H1 (cell line): ENCODE data around the gene B3GLCT. TPM values are rescaled to one million over a fixed set of nuclear protein-coding genes. Genes with fewer than 3 reads are reported as not detected.

ENCODE experiments used
- CTCF ChIA-PET: fragments of 300-600 bp; sonication (Branson Sonifier 250); formaldehyde crosslinking; loops from one replicate; lab custom pipeline; 2021; ENCODE audit not compliant: partially characterized antibody; lab: Charles Lee
- POLR2A ChIA-PET: fragments of 300-600 bp; sonication (Branson Sonifier 250); formaldehyde crosslinking; loops from one replicate; lab custom pipeline; 2021; ENCODE audit warnings: inconsistent platforms; ENCODE audit not compliant: partially characterized antibody; lab: Charles Lee
- DNase-seq, 2 experiments: peaks; one replicate each; pipeline versions ENCODE4 v3.0.0 to v3.0.0-alpha.2; 2010 to 2022; ENCODE audit warnings: low spot score in 2 of 2, low read depth in 1 of 2, mixed read lengths in 1 of 2
- FAIRE-seq: peaks from 2 replicates; lab custom pipeline; 2011; peaks lifted over from hg19 to GRCh38; lab: Jason Lieb, UNC
- H2AFZ ChIP-seq: 2 replicates; pipeline ENCODE4 v1.8.1; 2012; ENCODE audit warnings: low read length, inconsistent platforms
- H2AK5ac ChIP-seq: 2 replicates; pipeline ENCODE4 v1.6.1; 2013; ENCODE audit warnings: low read depth, low read length
- H2BK120ac ChIP-seq: replicated peaks from 2 replicates; pipeline ENCODE3; 2013; ENCODE audit warnings: low read depth, low read length, inconsistent platforms
- H2BK12ac ChIP-seq: 2 replicates; pipeline ENCODE4 v1.6.1; 2013; ENCODE audit warnings: low read depth, low read length
- H2BK15ac ChIP-seq: 2 replicates; pipeline ENCODE4 v1.6.1; 2013; ENCODE audit warnings: low read length
- H2BK20ac ChIP-seq: 2 replicates; pipeline ENCODE4 v1.6.1; 2013; ENCODE audit warnings: low read length
- H2BK5ac ChIP-seq: 2 replicates; pipeline ENCODE4 v1.6.1; 2013; ENCODE audit warnings: low read depth, low read length
- H3K14ac ChIP-seq: 2 replicates; pipeline ENCODE4 v1.6.1; 2013; ENCODE audit warnings: inconsistent platforms; ENCODE audit not compliant: insufficient read length
- H3K18ac ChIP-seq: 2 replicates; pipeline ENCODE4 v1.6.1; 2013; ENCODE audit warnings: low read length; ENCODE audit errors: extremely low read depth
- H3K23ac ChIP-seq: 2 replicates; pipeline ENCODE4 v1.6.1; 2013; ENCODE audit warnings: inconsistent platforms; ENCODE audit not compliant: insufficient read length
- H3K23me2 ChIP-seq: 2 replicates; pipeline ENCODE4 v1.6.1; 2013; ENCODE audit warnings: low read depth, low read length
- H3K27ac ChIP-seq: 2 replicates; pipeline ENCODE4 v1.6.1; 2011; ENCODE audit warnings: low read depth, low read length, inconsistent platforms
- H3K27me3 ChIP-seq, 4 experiments: replicated peaks in 1 of 4; 1 replicate in 1 of 4; 2 replicates in 3 of 4; pipeline versions ENCODE4 v1.6.1 to v1.8.1; 2011 to 2013; ENCODE audit warnings: low read length in 3 of 4, mild to moderate bottlenecking in 3 of 4, inconsistent platforms in 2 of 4, mixed read lengths in 2 of 4, moderate library complexity in 1 of 4; ENCODE audit not compliant: control insufficient read depth in 3 of 4, insufficient read depth in 3 of 4; ENCODE audit errors: extremely low read depth in 1 of 4
- H3K36me3 ChIP-seq, 4 experiments: 2 replicates each; pipeline versions ENCODE4 v1.6.1 to v1.8.1; 2011 to 2013; ENCODE audit warnings: mild to moderate bottlenecking in 4 of 4, low read length in 3 of 4, moderate library complexity in 2 of 4, control low read depth in 1 of 4, inconsistent platforms in 1 of 4; ENCODE audit not compliant: insufficient read depth in 4 of 4, control insufficient read depth in 2 of 4
- H3K4ac ChIP-seq: replicated peaks from 2 replicates; pipeline ENCODE3; 2013; ENCODE audit warnings: low read length, low read depth, mixed read lengths, inconsistent platforms; ENCODE audit not compliant: insufficient read length
- H3K4me1 ChIP-seq, 4 experiments: replicated peaks in 1 of 4; 1 replicate in 1 of 4; 2 replicates in 3 of 4; pipeline versions ENCODE4 v1.6.1 to v1.8.1; 2011 to 2013; ENCODE audit warnings: low read length in 3 of 4, inconsistent platforms in 2 of 4, mixed read lengths in 1 of 4; ENCODE audit not compliant: insufficient read depth in 4 of 4, control insufficient read depth in 3 of 4
- H3K4me2 ChIP-seq, 2 experiments: 2 replicates each; pipeline versions ENCODE4 v1.6.1 to v1.8.1; 2011 to 2013; ENCODE audit warnings: low read depth in 2 of 2, low read length in 2 of 2, control low read depth in 1 of 2, inconsistent platforms in 1 of 2, mild to moderate bottlenecking in 1 of 2; ENCODE audit not compliant: insufficient read depth in 1 of 2
- H3K4me3 ChIP-seq, 4 experiments: fragments of 200-600, 300-600 bp in 1 of 4; sonication (generic), shearing (Covaris generic), sonication (Bioruptor Twin) in 1 of 4; 2 replicates each; pipeline versions ENCODE4 v1.5.1 to v1.8.1; 2011 to 2016; ENCODE audit warnings: low read length in 4 of 4, low read depth in 3 of 4, control low read depth in 2 of 4, inconsistent platforms in 2 of 4, mild to moderate bottlenecking in 2 of 4, mixed read lengths in 1 of 4, moderate library complexity in 1 of 4; ENCODE audit not compliant: insufficient read depth in 2 of 4; ENCODE audit errors: extremely low read depth in 1 of 4
- H3K56ac ChIP-seq: replicated peaks from 2 replicates; pipeline ENCODE3; 2013; ENCODE audit warnings: low read depth, mild to moderate bottlenecking, mixed read lengths, low read length, inconsistent platforms; ENCODE audit not compliant: insufficient read length
- H3K79me1 ChIP-seq: 2 replicates; pipeline ENCODE4 v1.6.1; 2013; ENCODE audit warnings: low read depth, low read length, control low read depth
- H3K79me2 ChIP-seq, 2 experiments: 2 replicates each; pipeline versions ENCODE4 v1.6.1 to v1.8.1; 2012 to 2013; ENCODE audit warnings: low read length in 2 of 2, mild to moderate bottlenecking in 2 of 2, inconsistent platforms in 1 of 2; ENCODE audit not compliant: insufficient read depth in 2 of 2, control insufficient read depth in 1 of 2
- H3K9ac ChIP-seq, 4 experiments: replicated peaks in 1 of 4; 1 replicate in 1 of 4; 2 replicates in 3 of 4; pipeline versions ENCODE4 v1.6.1 to v1.8.1; 2011 to 2013; ENCODE audit warnings: low read depth in 3 of 4, low read length in 3 of 4, control low read depth in 2 of 4, mild to moderate bottlenecking in 2 of 4, moderate library complexity in 2 of 4, inconsistent platforms in 1 of 4; ENCODE audit errors: extremely low read depth in 1 of 4
- H3K9me3 ChIP-seq, 2 experiments: 2 replicates each; pipeline versions ENCODE4 v1.6.1 to v1.8.1; 2012 to 2013; ENCODE audit warnings: mild to moderate bottlenecking in 2 of 2, moderate library complexity in 2 of 2, control low read depth in 1 of 2, inconsistent platforms in 1 of 2, low read depth in 1 of 2, low read length in 1 of 2, mixed read lengths in 1 of 2; ENCODE audit not compliant: insufficient read depth in 2 of 2
- H4K20me1 ChIP-seq, 2 experiments: replicated peaks in 1 of 2; 2 replicates each; pipeline versions ENCODE3 to v1.8.1; 2011 to 2013; ENCODE audit warnings: inconsistent platforms in 2 of 2, low read length in 2 of 2, mild to moderate bottlenecking in 1 of 2; ENCODE audit not compliant: insufficient read depth in 2 of 2, control insufficient read depth in 1 of 2
- H4K5ac ChIP-seq: 2 replicates; pipeline ENCODE4 v1.6.1; 2013; ENCODE audit warnings: low read length, low read depth, mixed read lengths, inconsistent platforms; ENCODE audit not compliant: insufficient read length
- H4K8ac ChIP-seq: 2 replicates; pipeline ENCODE4 v1.8.0; 2013; ENCODE audit warnings: mild to moderate bottlenecking, moderate library complexity, low read length, inconsistent platforms; ENCODE audit not compliant: insufficient read depth; ENCODE audit errors: extremely low read depth
- H4K91ac ChIP-seq: replicated peaks from 2 replicates; pipeline ENCODE3; 2013; ENCODE audit warnings: low read length, mixed read lengths, inconsistent platforms; ENCODE audit not compliant: insufficient read length
- ASH2L ChIP-seq: fragments of 200-600, 300-600 bp; sonication (generic); IDR thresholded peaks from one replicate; pipeline ENCODE4 v1.7.1; 2017; ENCODE audit warnings: low read length
- FOSL1 ChIP-seq: IDR thresholded peaks from 2 replicates; pipeline ENCODE4 v1.6.1; 2011; ENCODE audit warnings: mild to moderate bottlenecking, low read depth, low read length, moderate library complexity; ENCODE audit not compliant: insufficient read depth
- RAD21 ChIP-seq, 2 experiments: IDR thresholded peaks in 1 of 2; conservative IDR thresholded peaks in 1 of 2; 2 replicates each; pipeline ENCODE4 v1.6.1; 2011; ENCODE audit warnings: low read depth in 2 of 2, low read length in 2 of 2, improper control_type of control experiment in 1 of 2, inconsistent platforms in 1 of 2, mild to moderate bottlenecking in 1 of 2, moderate library complexity in 1 of 2
- RNF2 ChIP-seq: fragments of 200-900, 300-1000 bp; sonication (generic); IDR thresholded peaks from 2 replicates; pipeline ENCODE4 v1.7.1; 2016; ENCODE audit warnings: borderline replicate concordance, low read depth, mild to moderate bottlenecking, antibody characterized with exemption, low read length; ENCODE audit not compliant: poor library complexity, severe bottlenecking; ENCODE audit errors: missing control alignments
- WGBS, 2 experiments: shearing (Covaris generic) in 1 of 2; methylation state at CpG; one replicate each; pipeline versions ENCODE4 v1.1.6 to v1.1.7; 2013 to 2015; ENCODE audit warnings: low lambda C conversion rate in 2 of 2, mixed read lengths in 2 of 2, inconsistent platforms in 1 of 2, low coverage in 1 of 2, missing lambda C conversion rate in 1 of 2; ENCODE audit not compliant: insufficient replicate concordance in 2 of 2, insufficient coverage in 1 of 2, insufficient read length in 1 of 2; ENCODE audit errors: extremely low coverage in 1 of 2, missing lambda C conversion rate in 1 of 2; 5-methylcytosine and 5-hydroxymethylcytosine counted together
- polyA plus RNA-seq, 7 experiments: library from polyadenylated mRNA; depleted of rRNA in 3 of 7; stranded (reverse) in 5 of 7; unstranded in 2 of 7; fragments of >200 nt in 5 of 7; fragments of 200-250 nt in 2 of 7; gene quantifications; 1 replicate in 5 of 7; 2 replicates in 1 of 7; 4 replicates in 1 of 7; pipeline versions ENCODE4 v1.2.1 to v1.2.3, GENCODE V29; 2011 to 2013; ENCODE audit warnings: missing spikeins in 2 of 7, mixed read lengths in 2 of 7
- total RNA-seq: library from RNA; stranded (reverse); fragmentation: NEBNext Ultra II Directional; extraction: Animal tissue kit (Norgen Biotek cat#: 25700); gene quantifications from 2 replicates; pipeline ENCODE4 v1.2.1, GENCODE V29; 2021
- TF ChIP-seq, protein P1 (sequence below), 3 experiments: IDR thresholded peaks; 1 replicate in 2 of 3; 2 replicates in 1 of 3; pipeline versions ENCODE4 v1.5.1 to v1.6.1; 2011; ENCODE audit warnings: low read length in 3 of 3, mild to moderate bottlenecking in 3 of 3, inconsistent platforms in 2 of 3, low read depth in 1 of 3, moderate library complexity in 1 of 3; ENCODE audit not compliant: insufficient read depth in 1 of 3; ENCODE audit errors: control extremely low read depth in 1 of 3

B3GLCT gene
- total and polyA plus RNA-seq, 2 of the 8 experiments (the other 6 are each of a cell fraction or from before 2014, with no cell fraction given): 1.5 to 4.1 TPM

DNA sequence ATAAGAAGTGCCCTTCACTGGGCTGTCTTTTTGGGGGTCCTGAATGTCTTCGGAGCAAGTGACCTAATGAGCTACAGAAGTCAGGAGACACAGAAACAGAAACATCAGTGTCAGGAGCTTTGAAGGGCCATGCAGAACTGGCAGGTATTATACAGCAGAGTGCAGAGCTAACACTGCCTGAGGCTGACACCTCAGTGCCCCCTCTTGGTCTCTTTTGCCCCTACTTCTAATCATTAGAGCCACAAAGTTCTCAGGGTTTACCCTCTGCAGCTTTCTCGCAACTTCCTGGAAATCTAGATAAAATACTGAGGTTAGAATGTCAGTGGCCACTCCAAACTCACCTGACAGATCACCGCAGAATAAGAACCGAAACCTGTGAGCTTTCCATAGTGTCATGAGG lies 172.7 kb downstream of the B3GLCT start:
- Histone ChIP-seq H2BK120ac (no peak overlapping the region), H3K56ac (no peak overlapping the region), H3K27me3 (no peaks in the 10 kb centered on the region), H3K27ac (no peak overlapping the region), H2AFZ (no peak overlapping the region), H4K8ac (no peak overlapping the region), H2BK5ac (no peak overlapping the region), H4K91ac (no peak overlapping the region), H3K4ac (no peak overlapping the region), H3K36me3 (no peaks in the 10 kb centered on the region), H3K9me3 (no peaks in the 10 kb centered on the region), H3K4me1 (no peaks in the 10 kb centered on the region), H3K79me2 (no peaks in the 10 kb centered on the region), H3K23ac (no peak overlapping the region), H4K5ac (no peak overlapping the region), H3K9ac (no peak overlapping the region), H3K4me2 (no peak overlapping the region), H3K79me1 (no peaks in the 10 kb centered on the region), H4K20me1 (no peaks in the 10 kb centered on the region), H2AK5ac (no peak overlapping the region), H2BK15ac (no peak overlapping the region), H2BK20ac (no peak overlapping the region), H3K18ac (no peak overlapping the region), H2BK12ac (no peak overlapping the region), H3K14ac (no peak overlapping the region), H3K23me2 (no peaks in the 10 kb centered on the region), H3K4me3 (no peak overlapping the region)
- ChIA-PET CTCF (interaction anchor here (0.7 to 2.1 kb wide), 17 partner anchors 8 to 175 kb away, joined by 3 to 18 read pairs (median 4); partner anchors contain the start of gene B3GLCT), POLR2A (no interaction called here)
- no peak for TF ChIP-seq FOSL1
- peak; percentile 45 to 60 for TF ChIP-seq RAD21 (IDR thresholded peaks at IDR 0.05 in 1 of 2, conservative IDR thresholded peaks at IDR 0.05 in 1 of 2; ENCODE audit: low read depth in 2 of 2, low read length in 2 of 2)
- TF ChIP-seq RNF2: no peak
- TF ChIP-seq ASH2L: no peak
- TF ChIP-seq, protein P1, sequence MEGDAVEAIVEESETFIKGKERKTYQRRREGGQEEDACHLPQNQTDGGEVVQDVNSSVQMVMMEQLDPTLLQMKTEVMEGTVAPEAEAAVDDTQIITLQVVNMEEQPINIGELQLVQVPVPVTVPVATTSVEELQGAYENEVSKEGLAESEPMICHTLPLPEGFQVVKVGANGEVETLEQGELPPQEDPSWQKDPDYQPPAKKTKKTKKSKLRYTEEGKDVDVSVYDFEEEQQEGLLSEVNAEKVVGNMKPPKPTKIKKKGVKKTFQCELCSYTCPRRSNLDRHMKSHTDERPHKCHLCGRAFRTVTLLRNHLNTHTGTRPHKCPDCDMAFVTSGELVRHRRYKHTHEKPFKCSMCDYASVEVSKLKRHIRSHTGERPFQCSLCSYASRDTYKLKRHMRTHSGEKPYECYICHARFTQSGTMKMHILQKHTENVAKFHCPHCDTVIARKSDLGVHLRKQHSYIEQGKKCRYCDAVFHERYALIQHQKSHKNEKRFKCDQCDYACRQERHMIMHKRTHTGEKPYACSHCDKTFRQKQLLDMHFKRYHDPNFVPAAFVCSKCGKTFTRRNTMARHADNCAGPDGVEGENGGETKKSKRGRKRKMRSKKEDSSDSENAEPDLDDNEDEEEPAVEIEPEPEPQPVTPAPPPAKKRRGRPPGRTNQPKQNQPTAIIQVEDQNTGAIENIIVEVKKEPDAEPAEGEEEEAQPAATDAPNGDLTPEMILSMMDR (IDR thresholded peaks at IDR 0.05; ENCODE audit: control extremely low read depth in 1 of 3, insufficient read depth in 1 of 3, low read depth in 1 of 3, low read length in 3 of 3): peak in 2 of 3 experiments; percentile 34 to 36; a peak in 3 of 4 replicates
- 90% methylated on average over 4 of the region's 4 CpGs; no CpG with 5 or more reads in 1 of the 2 experiments for WGBS, 2 experiments
- no peak for DNase-seq
- FAIRE-seq: peak; percentile 63
